Effector CD4-positive, alpha-beta T cell (primary cell): ENCODE data around the gene ZNF716.
"Not testable (repeated sequence)": the region's sequence is repeated elsewhere in the genome, so short reads cannot be mapped to it uniquely, and the experiment has no call there.

Source experiments
- DNase-seq: peaks from one replicate; pipeline ENCODE4 v3.0.0-alpha.2; 2020

Gene ZNF716

GRCh38 chr7:57427146-57427545, 22.8 kb upstream of the ZNF716 start:
- no peak for DNase-seq

- DNase-seq = no peak
These were observed 22.4 kb upstream of the ZNF716 start for GRCh38 chr7:57427594-57427993.

GRCh38 chr7:57432583-57432982, 17.4 kb upstream of the ZNF716 start:
- no peak for DNase-seq

- DNase-seq = no peak
These were observed 12.4 kb upstream of the ZNF716 start for GRCh38 chr7:57437581-57437980.

- DNase-seq = no peak
These were observed 11.7 kb upstream of the ZNF716 start for GRCh38 chr7:57438244-57438643.

- no peak for DNase-seq
These were observed 6.4 kb upstream of the ZNF716 start for GRCh38 chr7:57443567-57443966.

- DNase-seq = not testable (repeated sequence)
These were observed 19.3 kb downstream of the ZNF716 start for GRCh38 chr7:57469186-57469828.

- DNase-seq = not testable (repeated sequence)
These were observed 30.3 kb downstream of the ZNF716 start for GRCh38 chr7:57480304-57480703.

- not testable (repeated sequence) for DNase-seq
These were observed 35.0 kb downstream of the ZNF716 start for GRCh38 chr7:57485022-57485421.

- no peak for DNase-seq
These were observed 38.0 kb downstream of the ZNF716 start for GRCh38 chr7:57487957-57488356.

- not testable (repeated sequence) for DNase-seq
These were observed 45.1 kb downstream of the ZNF716 start for GRCh38 chr7:57495111-57495510.

GRCh38 chr7:57496395-57496794, 46.4 kb downstream of the ZNF716 start:
- DNase-seq = no peak

- no peak for DNase-seq
These were observed 55.2 kb downstream of the ZNF716 start for GRCh38 chr7:57505176-57505575.
